HepG2 (cell line): Measurements from ENCODE around the gene PFKFB2. TPM values are rescaled to one million over a fixed set of nuclear protein-coding genes. Genes with fewer than 3 reads are reported as not detected.

ENCODE experiments used
- SP2 ChIP-seq: sonication (generic); formaldehyde crosslinking; IDR thresholded peaks from 2 replicates; pipeline ENCODE4 v1.5.1; 2020; ENCODE audit warnings: mild to moderate bottlenecking, missing genetic modification reagents
- ZFX ChIP-seq: sonication (generic); formaldehyde crosslinking; IDR thresholded peaks from 2 replicates; pipeline ENCODE4 v1.4.0; 2020; ENCODE audit warnings: mild to moderate bottlenecking, low read depth, missing genetic modification reagents, moderate library complexity
- polyA plus RNA-seq, 8 experiments: library from polyadenylated mRNA; depleted of rRNA in 3 of 8; stranded (reverse) in 7 of 8; unstranded in 1 of 8; fragments of >200 nt; fragmentation: Illumina TruSeq in 4 of 8; extraction: Trizol in 4 of 8; gene quantifications; 2 replicates each; pipeline versions ENCODE4 v1.2.1 to v1.2.3, GENCODE V29; 2011 to 2016; ENCODE audit warnings: low read depth in 4 of 8, missing spikeins in 1 of 8, mixed read lengths in 1 of 8; ENCODE audit not compliant: insufficient read depth in 1 of 8
- total RNA-seq, 5 experiments: library from RNA; depleted of rRNA; stranded (reverse); fragments of >200 nt; fragmentation: Illumina TruSeq; extraction: Trizol; gene quantifications; 2 replicates each; pipeline ENCODE4 v1.2.3, GENCODE V29; 2016; ENCODE audit warnings: low read depth in 1 of 5
- TF ChIP-seq, protein P1 (sequence below): IDR thresholded peaks from 2 replicates; pipeline ENCODE4 v1.6.1; 2016; ENCODE audit warnings: low read depth, control low read depth
- TF ChIP-seq, protein P2 (sequence below): sonication (generic); formaldehyde crosslinking; IDR thresholded peaks from 2 replicates; pipeline ENCODE4 v1.4.0; 2020; ENCODE audit warnings: missing genetic modification reagents, borderline replicate concordance
- TF ChIP-seq, protein P3 (sequence below): sonication (generic); formaldehyde crosslinking; IDR thresholded peaks from 2 replicates; pipeline ENCODE4 v1.8.0; 2022; ENCODE audit warnings: mild to moderate bottlenecking, missing genetic modification reagents, moderate library complexity

Gene PFKFB2
- total and polyA plus RNA-seq, 2 of the 13 experiments (the other 11 are each of a cell fraction or from before 2014, with no cell fraction given) = 4.6 to 10.6 TPM

DNA sequence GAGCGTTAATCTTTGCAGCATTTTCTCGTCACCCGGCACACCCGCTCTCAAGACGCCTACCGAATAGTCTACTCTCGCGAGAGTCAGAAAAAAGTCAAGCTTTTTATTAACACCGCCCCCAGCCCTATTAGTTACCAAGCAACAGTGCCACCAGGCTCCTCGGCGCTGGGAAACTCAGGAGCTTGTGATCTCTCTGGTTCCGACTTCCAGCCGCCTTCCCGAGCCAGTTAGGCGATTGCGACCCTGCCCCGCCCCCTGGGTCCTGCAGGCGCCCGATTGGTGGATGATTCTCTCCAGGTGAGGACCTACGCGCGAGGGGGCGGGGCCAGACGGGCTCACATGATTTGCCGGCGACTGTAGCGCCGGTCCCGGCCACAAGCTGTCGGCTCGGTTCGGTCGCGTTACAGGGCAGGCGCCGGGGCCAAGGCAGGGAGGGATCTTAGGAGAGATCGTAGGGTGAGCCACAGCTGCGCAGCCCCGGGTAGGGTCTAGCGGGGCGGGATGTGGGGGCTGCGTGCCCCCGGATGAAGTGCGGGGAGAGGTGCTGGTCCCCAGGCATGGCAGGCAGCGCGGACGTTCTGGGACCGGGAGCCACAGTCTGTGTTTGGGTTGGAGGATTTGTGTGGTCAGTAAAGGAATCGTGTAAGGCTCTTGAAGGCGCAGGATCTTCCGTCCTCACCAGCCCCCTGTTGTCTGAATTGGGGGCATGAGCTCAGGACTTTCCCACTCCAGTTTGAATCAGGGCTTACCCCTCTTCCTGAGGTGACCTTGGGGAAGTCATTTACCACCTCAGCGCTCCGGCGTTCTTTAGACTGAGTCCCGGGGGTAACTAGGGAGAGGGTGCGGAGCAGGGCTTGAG, at the start of gene PFKFB2 (continued):
- TF ChIP-seq ZFX (peak; percentile 16), SP2 (CRISPR knock-in tag) (peak; percentile 57)
- TF ChIP-seq, protein P1, sequence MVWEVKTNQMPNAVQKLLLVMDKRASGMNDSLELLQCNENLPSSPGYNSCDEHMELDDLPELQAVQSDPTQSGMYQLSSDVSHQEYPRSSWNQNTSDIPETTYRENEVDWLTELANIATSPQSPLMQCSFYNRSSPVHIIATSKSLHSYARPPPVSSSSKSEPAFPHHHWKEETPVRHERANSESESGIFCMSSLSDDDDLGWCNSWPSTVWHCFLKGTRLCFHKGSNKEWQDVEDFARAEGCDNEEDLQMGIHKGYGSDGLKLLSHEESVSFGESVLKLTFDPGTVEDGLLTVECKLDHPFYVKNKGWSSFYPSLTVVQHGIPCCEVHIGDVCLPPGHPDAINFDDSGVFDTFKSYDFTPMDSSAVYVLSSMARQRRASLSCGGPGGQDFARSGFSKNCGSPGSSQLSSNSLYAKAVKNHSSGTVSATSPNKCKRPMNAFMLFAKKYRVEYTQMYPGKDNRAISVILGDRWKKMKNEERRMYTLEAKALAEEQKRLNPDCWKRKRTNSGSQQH = peak; percentile 32; the same call in 1 of the 2 replicates
- TF ChIP-seq, protein P2, sequence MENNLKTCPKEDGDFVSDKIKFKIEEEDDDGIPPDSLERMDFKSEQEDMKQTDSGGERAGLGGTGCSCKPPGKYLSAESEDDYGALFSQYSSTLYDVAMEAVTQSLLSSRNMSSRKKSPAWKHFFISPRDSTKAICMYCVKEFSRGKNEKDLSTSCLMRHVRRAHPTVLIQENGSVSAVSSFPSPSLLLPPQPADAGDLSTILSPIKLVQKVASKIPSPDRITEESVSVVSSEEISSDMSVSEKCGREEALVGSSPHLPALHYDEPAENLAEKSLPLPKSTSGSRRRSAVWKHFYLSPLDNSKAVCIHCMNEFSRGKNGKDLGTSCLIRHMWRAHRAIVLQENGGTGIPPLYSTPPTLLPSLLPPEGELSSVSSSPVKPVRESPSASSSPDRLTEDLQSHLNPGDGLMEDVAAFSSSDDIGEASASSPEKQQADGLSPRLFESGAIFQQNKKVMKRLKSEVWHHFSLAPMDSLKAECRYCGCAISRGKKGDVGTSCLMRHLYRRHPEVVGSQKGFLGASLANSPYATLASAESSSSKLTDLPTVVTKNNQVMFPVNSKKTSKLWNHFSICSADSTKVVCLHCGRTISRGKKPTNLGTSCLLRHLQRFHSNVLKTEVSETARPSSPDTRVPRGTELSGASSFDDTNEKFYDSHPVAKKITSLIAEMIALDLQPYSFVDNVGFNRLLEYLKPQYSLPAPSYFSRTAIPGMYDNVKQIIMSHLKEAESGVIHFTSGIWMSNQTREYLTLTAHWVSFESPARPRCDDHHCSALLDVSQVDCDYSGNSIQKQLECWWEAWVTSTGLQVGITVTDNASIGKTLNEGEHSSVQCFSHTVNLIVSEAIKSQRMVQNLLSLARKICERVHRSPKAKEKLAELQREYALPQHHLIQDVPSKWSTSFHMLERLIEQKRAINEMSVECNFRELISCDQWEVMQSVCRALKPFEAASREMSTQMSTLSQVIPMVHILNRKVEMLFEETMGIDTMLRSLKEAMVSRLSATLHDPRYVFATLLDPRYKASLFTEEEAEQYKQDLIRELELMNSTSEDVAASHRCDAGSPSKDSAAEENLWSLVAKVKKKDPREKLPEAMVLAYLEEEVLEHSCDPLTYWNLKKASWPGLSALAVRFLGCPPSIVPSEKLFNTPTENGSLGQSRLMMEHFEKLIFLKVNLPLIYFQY (CRISPR knock-in tag) = peak; percentile 60; the same call in 1 of the 2 replicates
- TF ChIP-seq, protein P3, sequence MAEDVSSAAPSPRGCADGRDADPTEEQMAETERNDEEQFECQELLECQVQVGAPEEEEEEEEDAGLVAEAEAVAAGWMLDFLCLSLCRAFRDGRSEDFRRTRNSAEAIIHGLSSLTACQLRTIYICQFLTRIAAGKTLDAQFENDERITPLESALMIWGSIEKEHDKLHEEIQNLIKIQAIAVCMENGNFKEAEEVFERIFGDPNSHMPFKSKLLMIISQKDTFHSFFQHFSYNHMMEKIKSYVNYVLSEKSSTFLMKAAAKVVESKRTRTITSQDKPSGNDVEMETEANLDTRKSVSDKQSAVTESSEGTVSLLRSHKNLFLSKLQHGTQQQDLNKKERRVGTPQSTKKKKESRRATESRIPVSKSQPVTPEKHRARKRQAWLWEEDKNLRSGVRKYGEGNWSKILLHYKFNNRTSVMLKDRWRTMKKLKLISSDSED = no peak
- TF ChIP-seq, all 625 proteins: peak for 198
